ENCODE data around the gene ADARB2.
"Not testable (repeated sequence)": the region's sequence is repeated elsewhere in the genome, so short reads cannot be mapped to it uniquely, and the experiment has no call there.

The ADARB2 gene

DNA sequence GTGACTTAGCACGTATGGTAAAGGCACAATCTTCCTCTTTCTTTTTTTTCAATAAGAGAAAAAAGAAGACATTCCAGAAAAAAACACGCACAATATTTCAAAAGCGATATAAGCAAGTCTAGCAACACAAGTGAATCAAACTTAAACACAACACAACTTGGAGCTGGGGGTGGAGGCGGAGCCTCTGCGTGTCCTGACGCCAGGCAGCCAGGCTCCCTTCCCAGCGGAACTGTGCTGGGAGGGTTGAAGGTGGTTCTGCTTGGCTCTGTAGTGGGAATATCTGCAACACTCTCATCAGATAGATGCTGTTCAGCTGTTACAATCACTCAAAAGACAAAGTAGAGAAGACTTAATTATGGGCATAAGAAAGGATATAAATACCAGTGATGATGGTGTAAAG is 469.8 kb downstream of the ADARB2 start:
- no peak for DNase-seq

DNA sequence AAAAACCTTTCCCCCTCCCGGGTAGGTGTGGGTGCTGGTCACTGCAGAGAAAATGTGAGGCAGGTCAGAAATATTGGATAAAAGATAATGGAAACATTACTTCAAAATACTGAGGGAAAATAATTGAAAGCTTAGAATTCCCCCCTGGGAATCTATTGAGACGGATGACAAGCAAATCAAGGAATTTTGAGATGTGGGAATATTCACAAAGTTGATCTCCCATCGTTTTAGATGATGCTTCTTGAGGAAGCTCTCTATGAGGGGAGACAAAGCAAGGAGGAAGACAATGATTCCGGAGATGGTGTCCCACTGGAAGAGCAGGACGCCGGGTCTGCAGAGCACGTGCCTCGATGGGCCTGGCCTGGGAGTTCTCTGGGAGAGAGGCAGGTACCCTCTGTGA is 470.2 kb downstream of the ADARB2 start:
- DNase-seq = no peak

DNA sequence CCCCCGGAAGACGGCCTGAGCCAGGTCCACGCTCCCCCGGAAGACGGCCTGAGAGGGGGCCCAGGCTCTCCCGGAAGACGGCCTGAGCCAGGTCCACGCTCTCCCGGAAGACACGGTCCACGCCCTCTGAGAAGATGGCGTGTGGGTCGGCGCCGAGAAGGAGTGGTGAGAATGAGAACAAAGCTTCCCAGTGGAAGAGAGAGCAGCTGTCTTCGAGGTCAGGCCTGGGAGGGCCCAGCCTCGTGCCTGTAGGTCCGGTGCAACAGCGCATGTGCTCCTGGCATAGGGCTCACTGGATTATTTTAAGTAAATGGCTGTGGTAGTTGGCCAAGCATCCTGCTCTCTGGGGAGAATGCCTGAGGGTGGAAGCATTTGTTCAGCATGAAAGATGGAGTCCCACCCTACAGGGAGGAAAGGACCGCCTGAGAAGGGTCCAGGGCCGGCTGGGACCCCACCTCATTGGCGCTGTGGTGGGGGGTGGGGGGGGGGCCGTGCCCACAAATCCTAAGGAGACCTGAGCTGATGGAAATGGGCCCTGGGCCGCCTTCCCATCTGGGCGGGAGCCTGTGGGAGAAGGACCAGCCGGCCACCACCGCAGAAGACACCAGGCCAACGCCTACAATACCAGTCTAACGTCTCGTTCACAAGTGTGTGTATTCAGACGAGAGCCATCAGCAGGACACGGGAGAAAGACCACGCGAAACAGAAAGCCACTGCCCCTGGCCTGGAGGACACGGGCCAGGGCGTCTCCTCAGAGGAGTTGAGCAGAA is 471.1 kb downstream of the ADARB2 start:
- DNase-seq = no peak

DNA sequence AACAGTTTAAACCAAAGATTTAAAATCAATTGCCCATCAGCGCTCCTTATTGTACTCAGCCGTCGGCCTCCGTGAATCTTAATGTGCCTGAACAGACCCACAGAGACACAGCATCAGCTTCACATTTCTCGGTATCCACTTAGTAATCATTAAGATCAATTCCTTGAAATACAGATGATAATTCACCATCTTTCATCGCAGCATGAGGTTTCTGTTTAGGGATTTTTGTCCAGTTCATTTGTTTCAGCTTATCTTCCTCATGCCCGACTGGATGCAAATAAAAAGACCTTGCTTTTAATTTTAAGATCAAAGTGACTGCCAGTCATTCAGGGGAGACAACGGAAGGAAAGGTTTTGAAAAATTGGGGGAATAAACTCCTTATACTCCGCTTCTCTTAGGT is 473.3 kb downstream of the ADARB2 start:
- DNase-seq = no peak

DNA sequence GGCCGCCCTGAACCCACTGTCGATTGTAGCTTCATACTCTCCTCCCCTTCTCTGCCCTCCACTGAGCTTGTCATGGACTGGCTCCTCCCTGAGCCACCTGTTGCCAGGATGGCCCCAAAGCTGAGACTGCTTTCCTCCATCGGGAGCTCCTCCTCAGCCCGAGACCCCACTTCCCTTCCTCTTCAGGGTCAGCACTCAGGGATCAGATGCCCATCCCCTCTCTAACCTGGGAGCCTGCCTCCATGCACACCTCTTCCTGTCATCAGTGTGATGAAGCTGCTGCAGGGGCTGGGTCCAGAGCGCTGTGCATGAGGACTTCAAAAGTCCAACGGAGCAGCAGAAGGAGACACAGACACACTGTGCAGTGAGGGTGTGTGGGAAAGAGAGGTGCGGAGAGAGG is 480.1 kb downstream of the ADARB2 start:
- DNase-seq = no peak

DNA sequence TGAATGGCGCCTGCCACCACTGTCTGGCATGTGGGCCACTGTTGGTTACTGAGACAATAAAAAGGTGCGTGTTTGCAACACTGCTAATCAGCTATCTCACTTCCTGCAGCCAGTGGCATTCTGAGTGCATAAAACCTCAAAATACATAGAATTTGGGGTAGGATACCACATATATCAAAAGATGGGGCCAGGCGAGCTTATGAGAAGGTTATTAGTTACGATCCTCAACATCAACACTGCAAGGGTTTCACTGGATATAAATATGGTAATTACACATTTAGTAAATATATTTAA is 480.9 kb downstream of the ADARB2 start:
- no peak for DNase-seq

DNA sequence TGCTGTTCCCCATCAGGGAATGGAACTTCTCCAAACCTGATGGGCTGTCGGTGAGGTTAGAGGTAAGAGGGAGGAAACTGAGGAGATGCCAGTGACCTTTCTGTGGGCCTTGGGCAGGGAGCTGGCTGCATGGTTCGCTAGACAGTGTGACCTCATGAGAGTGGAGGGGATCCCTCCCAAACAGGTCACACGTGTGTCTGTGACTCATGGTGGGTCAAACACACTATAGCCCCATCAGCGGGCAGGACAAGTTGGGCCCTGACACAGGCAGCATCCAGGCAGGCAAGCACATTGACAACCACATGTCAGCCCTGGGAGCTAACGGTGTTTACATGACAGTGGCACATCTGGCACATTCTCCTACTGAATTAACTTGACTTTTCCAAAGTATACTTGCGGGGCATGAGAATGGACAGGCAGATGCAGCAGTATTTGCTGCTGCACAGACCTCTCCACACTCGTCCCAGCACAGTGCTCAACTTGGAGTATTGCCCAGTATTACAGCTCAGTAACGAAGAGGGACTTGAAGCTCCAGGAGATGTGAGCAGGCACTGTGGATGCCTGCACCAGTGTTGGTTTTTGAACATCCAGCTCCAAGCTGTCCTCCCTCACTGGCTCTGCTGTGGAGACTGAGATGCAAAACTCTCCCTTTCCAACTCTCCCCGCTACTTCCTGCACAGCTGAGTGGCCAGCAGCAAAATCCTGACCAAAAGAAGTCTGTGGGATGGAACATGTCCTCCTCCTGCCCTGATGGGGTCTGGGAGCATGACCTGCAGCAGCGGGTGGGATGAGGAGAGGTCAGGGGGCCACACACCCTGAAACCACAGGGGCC is 481.5 kb downstream of the ADARB2 start:
- no peak for DNase-seq

DNA sequence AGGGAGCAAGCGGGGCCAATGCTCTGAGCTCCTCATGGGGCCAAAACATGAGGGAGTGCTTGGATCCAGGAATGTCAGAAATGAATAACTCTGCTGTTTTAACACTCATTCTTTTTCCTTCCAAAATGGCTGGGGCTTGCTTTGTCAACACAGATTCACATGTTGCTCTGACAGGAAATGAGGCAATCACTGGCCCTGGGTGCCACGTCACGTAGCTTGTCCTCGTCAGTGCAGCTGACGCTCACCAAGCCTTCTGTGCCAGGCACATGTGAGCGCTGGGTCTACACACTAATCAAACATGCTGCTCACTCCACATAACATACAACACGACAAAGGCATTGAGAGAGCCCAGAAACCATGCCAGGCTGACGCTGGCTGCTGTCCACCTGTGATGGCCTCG is 482.2 kb downstream of the ADARB2 start:
- no peak for DNase-seq

DNA sequence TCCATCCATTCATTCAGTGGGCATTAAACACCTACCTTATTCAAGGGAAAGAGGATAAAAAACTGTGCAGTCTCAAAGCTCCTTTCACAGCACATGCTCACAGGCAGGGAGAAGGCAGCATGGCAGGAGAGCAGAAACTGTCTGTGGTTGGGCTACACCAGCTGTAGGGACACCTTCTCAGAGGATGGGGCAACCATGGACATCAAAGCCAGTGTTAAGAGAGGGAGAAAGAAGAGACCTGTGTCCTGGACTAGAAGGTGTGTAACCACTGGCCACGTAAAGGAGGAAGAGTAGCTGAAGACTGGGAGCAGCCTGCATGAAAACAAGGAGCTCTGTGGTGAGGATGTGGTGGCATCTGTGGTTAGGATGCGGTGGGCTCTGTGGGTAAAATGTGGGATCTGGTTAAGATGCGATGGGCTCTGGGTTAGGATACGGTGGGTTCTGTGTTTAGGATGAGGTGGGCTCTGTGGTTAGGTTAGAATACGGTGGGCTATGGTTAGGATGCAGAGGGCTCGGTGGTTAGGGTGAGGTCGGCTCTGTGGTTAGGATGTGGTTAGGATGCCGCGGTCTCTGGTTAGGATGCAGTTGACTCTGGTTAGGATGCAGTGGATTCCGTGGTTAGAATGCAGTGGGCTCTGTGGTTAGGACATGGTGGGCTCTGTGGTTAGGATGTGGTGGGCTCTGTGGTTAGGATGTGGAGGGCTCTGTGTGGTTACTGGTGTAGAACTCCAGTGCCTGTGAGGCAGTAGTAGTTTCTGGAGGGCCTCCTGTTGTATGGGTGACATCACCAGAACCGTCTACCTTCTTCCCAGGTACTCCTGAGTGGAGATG is 483.6 kb downstream of the ADARB2 start:
- no peak for DNase-seq

DNA sequence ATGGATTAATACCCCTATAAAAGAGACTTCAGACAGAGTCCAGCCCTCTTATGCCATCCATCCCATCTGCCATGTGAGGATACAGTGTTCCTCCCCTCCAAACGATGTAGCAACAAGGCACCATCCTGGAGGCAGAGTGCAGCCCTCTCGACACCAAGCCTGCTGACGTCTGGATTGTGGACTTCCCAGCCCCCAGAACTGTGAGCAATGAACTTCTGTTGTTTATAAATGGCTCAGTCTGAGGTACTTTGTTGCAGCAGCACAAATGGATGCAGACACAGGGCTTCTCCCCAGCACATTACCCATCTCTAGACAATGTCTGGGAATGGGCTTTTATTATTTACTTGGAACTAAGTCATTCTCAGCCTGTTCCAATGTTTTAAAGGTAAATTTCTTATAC is 485.6 kb downstream of the ADARB2 start:
- DNase-seq = no peak

DNA sequence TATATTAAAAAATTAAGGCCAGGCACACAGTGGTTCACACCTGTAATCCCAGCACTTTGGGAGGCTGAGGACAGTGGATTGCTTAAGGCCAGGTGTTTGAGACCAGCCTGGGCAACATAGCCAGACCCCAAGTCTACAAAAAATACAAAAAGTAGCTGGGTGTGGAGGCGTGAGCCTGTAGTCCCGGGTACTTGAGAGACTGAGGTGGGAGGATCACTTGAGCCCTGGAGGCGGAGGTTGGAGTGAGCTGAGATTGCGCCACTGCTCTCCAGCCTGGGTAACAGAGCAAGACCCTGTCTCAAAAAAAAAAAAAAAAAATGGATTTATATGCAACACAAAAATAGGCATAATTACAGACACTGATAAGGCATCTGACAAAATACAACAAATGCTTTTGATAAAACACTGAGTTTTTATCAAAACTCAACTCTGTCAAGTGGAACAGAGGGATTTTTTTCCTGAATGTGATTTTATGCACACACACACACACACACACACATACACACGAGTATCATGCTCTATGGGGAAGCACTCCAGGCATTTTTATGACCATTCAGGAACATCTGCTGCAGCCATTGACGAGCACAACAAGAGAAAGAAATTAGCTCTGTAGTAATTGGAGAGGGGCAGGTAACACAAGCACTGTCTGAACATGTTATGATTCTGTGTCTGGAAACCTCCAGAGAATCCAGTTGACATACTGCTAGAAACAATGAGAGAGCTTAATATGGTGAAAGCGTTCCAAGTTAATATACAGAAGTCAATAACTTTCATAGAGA is 488.0 kb downstream of the ADARB2 start:
- no peak for DNase-seq

DNA sequence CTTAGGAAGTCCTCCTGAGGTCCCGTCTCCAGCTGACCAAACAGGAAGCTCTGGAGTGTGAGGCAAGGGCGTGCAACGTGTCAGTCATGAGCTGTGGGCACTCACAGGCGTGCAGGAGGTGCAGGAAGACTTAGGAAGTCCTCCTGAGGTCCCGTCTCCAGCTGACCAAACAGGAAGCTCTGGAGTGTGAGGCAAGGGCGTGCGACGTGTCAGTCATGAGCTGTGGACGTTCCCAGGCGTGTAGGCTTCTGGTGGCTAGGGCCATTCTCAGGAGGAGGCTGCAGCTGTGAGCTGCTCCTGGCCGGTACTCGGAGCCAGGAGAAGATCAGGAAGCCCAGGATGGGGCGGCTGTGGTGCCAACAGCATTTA is 489.1 kb downstream of the ADARB2 start:
- not testable (repeated sequence) for DNase-seq

DNA sequence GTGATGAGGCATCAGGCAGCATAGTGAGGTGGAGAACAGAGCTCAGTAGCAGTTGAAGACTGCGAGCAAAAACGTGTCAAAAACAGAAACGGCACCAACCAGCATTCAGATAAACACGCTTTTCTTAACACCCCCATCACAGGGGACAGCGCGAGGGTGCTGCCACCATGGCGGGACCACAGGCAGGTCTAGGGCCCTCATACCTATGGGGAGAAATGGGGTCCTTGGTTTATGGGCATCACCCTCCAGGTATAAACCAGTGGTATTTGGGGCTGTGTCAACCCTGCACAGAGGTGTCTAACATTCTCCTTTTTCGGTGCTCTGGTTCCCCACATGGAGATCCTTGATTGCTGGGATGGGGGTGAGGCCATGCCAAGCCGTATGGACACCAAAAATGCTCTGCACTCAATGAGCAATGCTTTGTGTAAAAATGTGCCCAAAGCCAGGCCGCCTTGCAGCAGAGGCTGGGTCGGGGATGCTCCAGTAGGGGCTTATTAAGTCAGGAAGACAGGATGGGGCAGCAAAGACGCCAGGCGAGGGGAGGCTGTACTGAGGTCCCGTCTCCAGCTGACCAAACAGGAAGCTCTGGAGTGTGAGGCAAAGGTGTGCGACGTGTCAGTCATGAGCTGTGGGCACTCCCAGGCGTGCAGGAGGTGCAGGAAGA is 489.6 kb downstream of the ADARB2 start:
- DNase-seq = no peak

DNA sequence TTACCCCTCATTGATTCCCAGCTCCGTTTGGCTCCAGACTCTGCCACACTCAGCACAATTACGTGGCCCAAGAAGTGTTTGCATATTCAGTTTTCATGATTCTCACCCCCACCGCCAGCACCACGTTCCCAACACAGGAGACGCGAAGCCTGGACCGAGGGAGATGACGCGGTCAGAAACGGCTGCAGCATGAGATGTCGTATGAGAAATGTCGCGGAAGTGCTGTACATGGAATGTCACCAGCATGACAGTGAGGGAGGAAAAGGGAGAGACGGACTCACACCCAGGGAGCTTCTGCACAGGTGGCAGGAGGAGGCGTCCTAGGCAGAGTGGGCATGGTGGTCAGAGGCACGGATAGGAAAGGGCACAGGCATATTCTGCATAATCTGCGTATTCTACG is 492.8 kb downstream of the ADARB2 start:
- DNase-seq = no peak

DNA sequence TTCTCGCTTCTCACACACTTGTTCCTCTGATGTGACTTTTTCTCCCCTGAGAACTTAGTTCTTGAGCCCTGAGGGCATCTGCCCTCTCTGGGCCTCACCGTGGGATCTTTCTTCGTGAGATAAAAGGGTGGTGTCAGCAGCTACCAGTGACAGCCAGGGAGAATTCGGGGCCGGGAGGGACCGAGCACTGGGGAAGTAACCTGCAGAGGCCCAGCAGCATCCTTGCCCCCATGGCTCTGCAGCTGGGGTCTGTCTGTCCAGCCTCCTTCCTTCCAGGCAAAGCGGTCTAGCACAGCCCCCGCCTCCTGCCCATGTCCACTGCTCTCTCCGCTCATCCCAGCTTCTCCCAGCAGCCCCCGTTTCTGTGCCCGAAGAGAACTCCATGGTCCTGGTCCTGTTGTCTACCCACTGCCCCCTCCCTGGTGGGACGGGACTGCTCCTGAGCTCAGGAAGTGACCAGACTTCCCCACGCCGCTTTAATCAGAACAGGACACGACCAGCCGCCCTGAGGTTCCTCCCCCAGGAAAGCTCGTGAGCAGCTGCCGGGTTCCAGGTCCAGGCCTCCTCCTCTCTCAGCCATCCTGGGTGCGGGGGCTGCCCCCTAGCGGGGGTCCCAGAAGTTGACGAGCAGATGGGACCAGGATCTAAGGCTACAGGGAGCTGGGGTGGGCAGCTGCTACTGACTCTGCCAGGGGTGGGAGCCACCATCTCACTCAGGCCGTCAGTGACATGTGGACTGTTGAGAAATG is 493.7 kb downstream of the ADARB2 start:
- no peak for DNase-seq

DNA sequence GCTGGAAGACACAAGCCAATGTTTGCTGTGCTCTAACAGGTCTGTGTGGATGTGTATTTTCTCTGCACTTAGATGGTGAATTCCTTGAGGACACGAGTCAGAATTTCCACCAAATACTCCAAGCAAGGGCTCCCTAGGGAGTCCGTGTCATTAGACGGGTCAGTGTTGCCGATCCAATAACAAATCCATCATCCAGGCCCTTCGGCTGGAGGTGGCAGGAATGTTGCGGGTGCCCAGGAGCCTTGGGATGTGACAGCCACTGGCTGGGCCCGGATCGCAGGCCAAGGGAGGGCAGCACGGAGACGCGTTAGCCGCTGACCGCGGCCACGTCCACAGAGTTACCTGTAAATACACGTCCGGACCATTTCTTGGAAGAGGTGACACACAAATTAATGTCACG is 494.4 kb downstream of the ADARB2 start:
- no peak for DNase-seq

DNA sequence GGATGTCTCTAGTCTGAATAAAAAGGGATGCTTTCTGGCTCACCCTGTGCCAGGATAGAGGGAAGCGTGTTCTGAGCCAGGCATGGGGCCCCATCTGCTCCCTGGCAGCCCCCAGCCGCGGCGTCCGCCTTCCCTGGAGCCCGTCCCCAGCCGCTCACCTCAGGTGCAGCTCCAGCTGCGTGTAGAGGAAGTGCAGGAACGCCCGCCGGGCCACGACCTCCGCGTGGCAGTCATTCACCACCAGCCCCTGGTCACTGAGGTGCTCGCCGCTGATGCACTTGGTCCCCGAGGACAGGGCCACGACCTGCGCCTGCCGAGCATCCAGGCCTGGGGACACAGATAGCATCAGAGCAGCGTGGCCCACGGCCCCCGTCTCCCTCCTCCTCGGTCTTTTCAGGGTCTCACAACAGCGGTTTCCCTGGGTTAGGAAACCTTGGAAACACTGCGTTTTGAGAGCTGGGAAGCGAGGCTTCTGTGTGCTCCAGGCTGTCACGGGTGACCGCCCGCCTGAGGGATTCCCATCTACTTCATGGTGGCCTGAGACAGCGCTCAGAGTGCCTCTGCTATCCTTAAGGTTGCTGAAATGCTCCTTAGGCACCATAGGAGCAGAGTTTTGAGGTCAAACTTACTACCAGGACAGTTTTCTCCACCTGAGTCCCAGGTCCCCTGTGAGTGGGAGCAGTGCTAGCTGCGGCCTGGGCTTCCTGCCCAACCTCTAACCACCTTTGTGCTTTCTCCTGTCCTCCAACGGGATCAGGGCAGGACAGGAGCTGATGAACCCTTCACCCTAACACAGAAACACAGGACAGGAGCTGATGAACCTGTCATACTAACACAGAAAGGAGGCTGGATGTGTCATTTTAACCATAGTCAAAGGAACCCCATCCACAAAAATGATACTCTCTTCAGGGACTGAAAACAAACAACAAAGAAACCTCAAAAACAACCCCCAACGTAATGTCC is 495.1 kb downstream of the ADARB2 start:
- no peak for DNase-seq

DNA sequence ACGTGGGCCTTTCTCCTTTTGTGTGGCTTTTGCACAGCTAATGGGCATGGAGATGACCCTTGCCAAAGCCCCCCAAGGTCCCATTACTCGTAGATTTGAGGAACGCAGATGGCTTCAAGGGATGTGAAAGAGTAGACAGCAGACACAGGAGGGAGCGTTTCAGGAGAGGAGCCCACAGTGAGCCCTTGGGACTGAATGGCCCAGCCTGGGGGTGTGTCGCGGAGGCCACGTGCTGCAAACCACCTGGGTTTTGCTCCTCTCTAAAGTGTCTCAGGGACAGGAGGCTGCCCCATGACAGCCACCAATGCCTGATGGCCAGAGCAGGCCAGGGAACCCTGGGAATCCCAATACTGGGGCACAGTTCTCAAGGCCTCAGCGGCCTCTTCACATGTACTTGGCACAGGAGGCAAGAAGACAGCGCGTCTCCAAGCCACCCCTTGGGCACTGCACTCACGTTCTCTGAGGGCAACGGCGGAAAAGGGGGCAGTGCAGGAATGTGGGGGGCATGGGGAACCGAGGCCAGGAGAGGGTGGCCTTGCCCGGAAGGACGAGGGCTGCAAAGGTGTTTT is 495.9 kb downstream of the ADARB2 start:
- DNase-seq = no peak

DNA sequence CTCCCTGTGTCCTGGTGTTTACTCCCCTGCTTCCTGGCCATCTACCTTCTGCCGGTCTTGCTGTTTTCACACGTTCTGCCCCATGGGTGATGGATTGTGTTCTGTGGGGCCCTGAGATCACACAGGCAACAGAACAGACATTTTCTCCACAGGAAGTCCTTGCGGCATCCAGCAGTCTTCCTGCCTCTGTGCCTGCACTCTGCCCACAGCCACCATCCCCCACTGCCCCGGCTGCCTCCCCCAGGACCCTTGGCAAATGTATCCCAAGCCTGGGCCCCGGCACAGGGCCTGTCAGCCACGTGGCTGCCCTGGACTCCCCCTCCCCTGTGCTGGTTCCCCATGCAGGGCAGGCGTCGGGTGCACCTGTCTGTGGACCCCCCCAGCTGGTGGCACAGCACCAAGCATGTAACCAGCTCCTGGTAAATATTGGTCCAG is 497.0 kb downstream of the ADARB2 start:
- no peak for DNase-seq

DNA sequence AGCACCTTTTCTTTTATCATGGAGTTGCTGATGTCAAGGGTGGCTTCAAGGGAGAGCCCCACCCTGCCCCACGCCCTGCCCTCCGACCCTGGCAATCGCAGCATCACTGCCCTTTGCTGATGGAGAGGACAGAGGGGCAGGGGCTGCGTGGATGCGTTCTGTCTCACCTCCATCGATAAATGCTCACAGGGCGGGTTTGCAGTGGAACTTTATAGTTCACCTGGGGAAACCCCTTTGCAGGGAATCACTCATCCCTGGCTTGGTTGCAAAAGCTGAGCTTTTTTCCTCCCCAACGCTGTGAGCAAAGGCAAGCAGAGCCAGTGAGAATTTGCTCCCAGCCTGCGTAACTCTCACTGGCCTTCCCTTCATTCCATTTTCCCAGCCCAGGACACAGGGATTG is 504.3 kb downstream of the ADARB2 start:
- DNase-seq = no peak
